ENCODE measurements around the gene HIPK4.

HIPK4 gene

DNA sequence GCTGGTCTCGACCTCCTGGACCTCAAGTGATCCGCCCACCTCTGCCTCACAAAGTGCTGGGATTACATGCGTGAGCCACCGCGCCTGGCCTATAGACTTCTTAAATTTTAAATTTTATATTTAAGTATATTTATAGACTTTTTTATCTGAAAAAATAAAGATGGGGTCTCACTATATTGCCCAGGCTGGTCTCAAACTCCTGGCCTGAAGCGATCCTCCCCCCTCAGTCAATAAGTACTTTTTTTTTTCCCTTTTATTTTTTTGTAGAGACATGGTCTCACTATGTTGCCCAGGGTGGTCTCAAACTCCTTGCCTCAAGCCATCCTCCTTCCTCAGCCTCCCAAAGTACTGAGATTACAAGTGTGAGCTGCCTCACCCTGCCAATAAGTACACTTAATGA, 34.0 kb upstream of the HIPK4 start:
- Histone ChIP-seq H3K27me3 (ENCODE audit: control insufficient read depth, insufficient read depth, low read length) (no peaks in the 10 kb centered on the region), H3K9me3 (ENCODE audit: control insufficient read depth, insufficient read depth, low read length) (no peaks in the 10 kb centered on the region)
- WGBS (ENCODE audit: insufficient coverage, insufficient read length): no CpG with 5 or more reads among the region's 6 CpGs

GRCh38 chr19:40422748-40423566, 33.0 kb upstream of the HIPK4 start:
- Histone ChIP-seq H3K4me1 (ENCODE audit: control insufficient read depth, insufficient read depth, low read length) (no peaks in the 10 kb centered on the region), H3K27ac (ENCODE audit: low read length) (no peak overlapping the region), H3K4me3 (ENCODE audit: low read length) (no peak overlapping the region), H3K27me3 (ENCODE audit: control insufficient read depth, insufficient read depth, low read length) (no peaks in the 10 kb centered on the region), H3K9me3 (ENCODE audit: control insufficient read depth, insufficient read depth, low read length) (no peaks in the 10 kb centered on the region), H3K36me3 (ENCODE audit: control insufficient read depth, insufficient read depth, low read length) (no peaks in the 10 kb centered on the region)
- WGBS (ENCODE audit: insufficient coverage, insufficient read length): no CpG with 5 or more reads among the region's 31 CpGs
- DNase-seq (ENCODE audit: low read depth, low spot score): no peak

More for the DNA sequence above, 34.0 kb upstream of the HIPK4 start:
- no peak overlapping the region for H3K27ac ChIP-seq (ENCODE audit: low read length)
- H3K4me1 ChIP-seq (ENCODE audit: control insufficient read depth, insufficient read depth, low read length): no peaks in the 10 kb centered on the region
- no peaks in the 10 kb centered on the region for H3K36me3 ChIP-seq (ENCODE audit: control insufficient read depth, insufficient read depth, low read length)
- H3K4me3 ChIP-seq (ENCODE audit: low read length): no peak overlapping the region
- DNase-seq (ENCODE audit: low read depth, low spot score): no peak

DNA sequence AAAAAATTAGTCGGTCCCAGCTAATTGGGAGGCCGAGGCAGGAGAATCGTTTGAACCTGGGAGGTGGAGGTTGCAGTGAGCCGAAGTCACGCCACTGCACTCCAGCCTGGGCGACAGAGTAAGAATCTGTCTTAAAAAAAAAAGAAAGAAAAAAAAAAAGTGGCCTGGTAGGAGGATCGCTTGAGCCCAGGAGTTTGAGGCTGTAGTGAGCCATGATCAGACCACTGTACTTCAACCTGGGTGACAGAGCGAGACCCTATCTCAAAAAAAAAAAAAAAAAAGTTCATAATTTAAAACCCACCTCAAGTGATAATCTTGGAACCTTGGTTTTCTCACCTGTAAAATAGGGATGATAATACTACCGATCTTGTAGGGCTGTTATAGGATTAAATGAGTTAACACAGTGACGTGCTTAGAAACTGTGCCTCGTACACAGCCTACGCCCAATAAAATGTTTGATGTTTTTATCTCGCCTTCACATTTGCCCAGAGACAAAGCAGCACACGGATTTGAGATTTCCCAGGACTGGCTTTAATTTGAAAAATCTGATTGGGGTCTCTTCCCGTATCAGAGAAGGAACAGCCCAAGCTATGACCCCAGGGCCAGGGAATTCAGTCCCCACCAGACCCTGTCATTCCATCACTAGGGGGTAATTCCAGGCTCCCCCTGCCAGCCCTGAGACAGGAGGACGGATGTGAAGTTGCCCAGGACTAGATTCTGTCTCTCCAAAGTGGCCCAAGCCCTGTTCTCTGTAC, 32.2 kb upstream of the HIPK4 start:
- peaks cover 2% of the 10 kb centered on the region; the same call in 1 of the 2 replicates for H3K4me1 ChIP-seq (ENCODE audit: control insufficient read depth, insufficient read depth, low read length)
- DNase-seq (ENCODE audit: low read depth, low spot score): no peak
- no peak overlapping the region for H3K27ac ChIP-seq (ENCODE audit: low read length)
- no CpG with 5 or more reads among the region's 16 CpGs for WGBS (ENCODE audit: insufficient coverage, insufficient read length)
- H3K27me3 ChIP-seq (ENCODE audit: control insufficient read depth, insufficient read depth, low read length): no peaks in the 10 kb centered on the region
- H3K4me3 ChIP-seq (ENCODE audit: low read length): no peak overlapping the region
- no peaks in the 10 kb centered on the region for H3K9me3 ChIP-seq (ENCODE audit: control insufficient read depth, insufficient read depth, low read length)
- no peaks in the 10 kb centered on the region for H3K36me3 ChIP-seq (ENCODE audit: control insufficient read depth, insufficient read depth, low read length)

GRCh38 chr19:40420766-40421765, 31.1 kb upstream of the HIPK4 start:
- Histone ChIP-seq H3K4me1 (ENCODE audit: control insufficient read depth, insufficient read depth, low read length) (peaks cover 3% of the 10 kb centered on the region; the same call in 1 of the 2 replicates), H3K36me3 (ENCODE audit: control insufficient read depth, insufficient read depth, low read length) (no peaks in the 10 kb centered on the region), H3K27ac (ENCODE audit: low read length) (no peak overlapping the region), H3K4me3 (ENCODE audit: low read length) (peak overlapping the region; percentile 67; the same call in 1 of the 2 replicates), H3K9me3 (ENCODE audit: control insufficient read depth, insufficient read depth, low read length) (no peaks in the 10 kb centered on the region), H3K27me3 (ENCODE audit: control insufficient read depth, insufficient read depth, low read length) (no peaks in the 10 kb centered on the region)
- WGBS (ENCODE audit: insufficient coverage, insufficient read length): no CpG with 5 or more reads among the region's 56 CpGs
- DNase-seq (ENCODE audit: low read depth, low spot score): no peak

GRCh38 chr19:40420451-40420765, 30.4 kb upstream of the HIPK4 start:
- H3K36me3 ChIP-seq (ENCODE audit: control insufficient read depth, insufficient read depth, low read length): no peaks in the 10 kb centered on the region
- DNase-seq (ENCODE audit: low read depth, low spot score): no peak
- H3K4me3 ChIP-seq (ENCODE audit: low read length): no peak overlapping the region
- no peak overlapping the region for H3K27ac ChIP-seq (ENCODE audit: low read length)
- H3K9me3 ChIP-seq (ENCODE audit: control insufficient read depth, insufficient read depth, low read length): no peaks in the 10 kb centered on the region
- H3K27me3 ChIP-seq (ENCODE audit: control insufficient read depth, insufficient read depth, low read length): no peaks in the 10 kb centered on the region
- no CpG with 5 or more reads among the region's 14 CpGs for WGBS (ENCODE audit: insufficient coverage, insufficient read length)
- H3K4me1 ChIP-seq (ENCODE audit: control insufficient read depth, insufficient read depth, low read length): peaks cover 3% of the 10 kb centered on the region; the same call in 1 of the 2 replicates

DNA sequence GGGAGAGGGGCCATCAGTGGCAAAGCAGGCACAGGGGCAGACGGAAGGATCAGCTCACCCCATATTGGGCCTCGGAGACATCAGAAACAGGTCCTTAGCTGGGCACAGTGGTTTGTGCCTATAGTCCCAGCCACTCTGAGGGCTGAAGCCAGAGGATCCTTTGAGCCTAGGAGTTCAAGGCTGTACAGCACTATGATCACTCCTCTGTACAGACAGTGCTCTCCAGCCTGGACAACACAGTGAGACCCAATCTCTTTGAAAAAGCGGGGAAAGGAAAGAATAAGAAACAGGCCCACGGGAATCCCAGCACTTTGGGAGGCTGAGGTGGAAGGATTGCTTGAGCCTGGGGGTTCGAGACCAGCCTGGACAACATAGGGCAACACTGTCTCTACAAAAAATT, 29.8 kb upstream of the HIPK4 start:
- Histone ChIP-seq H3K27ac (ENCODE audit: low read length) (no peak overlapping the region), H3K4me3 (ENCODE audit: low read length) (no peak overlapping the region), H3K36me3 (ENCODE audit: control insufficient read depth, insufficient read depth, low read length) (no peaks in the 10 kb centered on the region), H3K9me3 (ENCODE audit: control insufficient read depth, insufficient read depth, low read length) (no peaks in the 10 kb centered on the region), H3K4me1 (ENCODE audit: control insufficient read depth, insufficient read depth, low read length) (peaks cover 3% of the 10 kb centered on the region; the same call in 1 of the 2 replicates), H3K27me3 (ENCODE audit: control insufficient read depth, insufficient read depth, low read length) (no peaks in the 10 kb centered on the region)
- WGBS (ENCODE audit: insufficient coverage, insufficient read length): no CpG with 5 or more reads among the region's 5 CpGs
- DNase-seq (ENCODE audit: low read depth, low spot score): no peak

DNA sequence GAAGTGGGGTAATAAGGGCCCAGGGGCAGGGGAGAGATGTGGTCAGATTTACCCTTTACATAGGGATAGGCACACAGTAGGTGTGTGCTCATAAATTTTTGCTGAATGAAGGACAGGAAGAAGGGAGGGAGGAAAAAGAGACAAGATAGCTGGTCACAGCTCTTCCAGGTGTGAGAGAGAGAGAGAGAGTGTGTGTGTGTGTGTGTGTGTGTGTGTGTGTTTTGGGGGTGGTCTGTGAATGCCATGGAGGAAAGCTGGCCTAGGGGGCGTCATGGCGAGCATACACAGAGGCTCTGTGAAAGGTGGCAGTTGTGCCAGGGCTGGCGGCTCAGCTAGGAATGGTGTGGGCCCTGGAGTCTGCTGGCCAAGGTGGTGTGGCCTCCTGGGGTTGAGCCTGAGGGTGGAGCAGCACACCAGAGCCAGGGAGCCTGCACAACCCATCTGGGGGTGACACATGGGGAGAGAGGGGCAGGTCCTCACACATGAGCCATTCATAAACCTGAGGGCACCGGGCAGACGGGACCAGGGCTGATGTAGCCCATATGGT, 29.2 kb upstream of the HIPK4 start:
- Histone ChIP-seq H3K36me3 (ENCODE audit: control insufficient read depth, insufficient read depth, low read length) (no peaks in the 10 kb centered on the region), H3K9me3 (ENCODE audit: control insufficient read depth, insufficient read depth, low read length) (no peaks in the 10 kb centered on the region), H3K4me1 (ENCODE audit: control insufficient read depth, insufficient read depth, low read length) (peaks cover 3% of the 10 kb centered on the region; the same call in 1 of the 2 replicates), H3K27me3 (ENCODE audit: control insufficient read depth, insufficient read depth, low read length) (no peaks in the 10 kb centered on the region), H3K4me3 (ENCODE audit: low read length) (no peak overlapping the region), H3K27ac (ENCODE audit: low read length) (no peak overlapping the region)
- WGBS (ENCODE audit: insufficient coverage, insufficient read length): no CpG with 5 or more reads among the region's 5 CpGs
- no peak for DNase-seq (ENCODE audit: low read depth, low spot score)

- Histone ChIP-seq H3K36me3 (ENCODE audit: control insufficient read depth, insufficient read depth, low read length) (no peaks in the 10 kb centered on the region), H3K4me3 (ENCODE audit: low read length) (no peak overlapping the region), H3K9me3 (ENCODE audit: control insufficient read depth, insufficient read depth, low read length) (no peaks in the 10 kb centered on the region), H3K27ac (ENCODE audit: low read length) (no peak overlapping the region), H3K27me3 (ENCODE audit: control insufficient read depth, insufficient read depth, low read length) (no peaks in the 10 kb centered on the region), H3K4me1 (ENCODE audit: control insufficient read depth, insufficient read depth, low read length) (peaks cover 3% of the 10 kb centered on the region; the same call in 1 of the 2 replicates)
- WGBS (ENCODE audit: insufficient coverage, insufficient read length): no CpG with 5 or more reads among the region's 3 CpGs
- DNase-seq (ENCODE audit: low read depth, low spot score): no peak
Observed at GRCh38 chr19:40418040-40418439, 28.1 kb upstream of the HIPK4 start.

DNA sequence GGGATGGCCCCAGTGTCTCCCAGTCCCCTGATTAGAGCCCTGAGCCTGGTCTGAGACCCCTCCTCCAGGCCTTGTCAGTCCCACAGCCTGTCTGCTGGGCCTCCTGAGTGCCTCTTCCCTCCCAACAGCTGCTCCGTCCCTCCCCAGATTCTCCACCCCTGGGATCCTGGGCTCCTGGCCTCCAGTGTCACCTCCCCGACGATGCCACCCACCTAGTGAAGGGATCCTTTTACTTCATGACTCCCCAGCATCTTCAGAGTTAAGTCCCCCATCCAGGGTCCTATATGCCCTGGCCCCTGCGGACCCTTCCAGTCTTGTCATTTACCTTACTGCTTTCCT, 27.6 kb upstream of the HIPK4 start:
- H3K4me1 ChIP-seq (ENCODE audit: control insufficient read depth, insufficient read depth, low read length): peaks cover 3% of the 10 kb centered on the region; the same call in 1 of the 2 replicates
- no peaks in the 10 kb centered on the region for H3K27me3 ChIP-seq (ENCODE audit: control insufficient read depth, insufficient read depth, low read length)
- no CpG with 5 or more reads among the region's 4 CpGs for WGBS (ENCODE audit: insufficient coverage, insufficient read length)
- no peaks in the 10 kb centered on the region for H3K36me3 ChIP-seq (ENCODE audit: control insufficient read depth, insufficient read depth, low read length)
- DNase-seq (ENCODE audit: low read depth, low spot score): no peak
- H3K27ac ChIP-seq (ENCODE audit: low read length): no peak overlapping the region
- H3K9me3 ChIP-seq (ENCODE audit: control insufficient read depth, insufficient read depth, low read length): no peaks in the 10 kb centered on the region
- no peak overlapping the region for H3K4me3 ChIP-seq (ENCODE audit: low read length)
